ENCODE results near the gene CCL4. TPM values are rescaled to one million over a fixed set of nuclear protein-coding genes. Genes with fewer than 3 reads are reported as not detected.

The CCL4 gene
- total RNA-seq, result not detected in 2 replicates

GRCh38 chr17:36103401-36103975, at the start of gene CCL4:
Gene CCL4 (plus strand): TSS chr17:36103827. CDS start chr17:36103906, 79 bp downstream.

DNA sequence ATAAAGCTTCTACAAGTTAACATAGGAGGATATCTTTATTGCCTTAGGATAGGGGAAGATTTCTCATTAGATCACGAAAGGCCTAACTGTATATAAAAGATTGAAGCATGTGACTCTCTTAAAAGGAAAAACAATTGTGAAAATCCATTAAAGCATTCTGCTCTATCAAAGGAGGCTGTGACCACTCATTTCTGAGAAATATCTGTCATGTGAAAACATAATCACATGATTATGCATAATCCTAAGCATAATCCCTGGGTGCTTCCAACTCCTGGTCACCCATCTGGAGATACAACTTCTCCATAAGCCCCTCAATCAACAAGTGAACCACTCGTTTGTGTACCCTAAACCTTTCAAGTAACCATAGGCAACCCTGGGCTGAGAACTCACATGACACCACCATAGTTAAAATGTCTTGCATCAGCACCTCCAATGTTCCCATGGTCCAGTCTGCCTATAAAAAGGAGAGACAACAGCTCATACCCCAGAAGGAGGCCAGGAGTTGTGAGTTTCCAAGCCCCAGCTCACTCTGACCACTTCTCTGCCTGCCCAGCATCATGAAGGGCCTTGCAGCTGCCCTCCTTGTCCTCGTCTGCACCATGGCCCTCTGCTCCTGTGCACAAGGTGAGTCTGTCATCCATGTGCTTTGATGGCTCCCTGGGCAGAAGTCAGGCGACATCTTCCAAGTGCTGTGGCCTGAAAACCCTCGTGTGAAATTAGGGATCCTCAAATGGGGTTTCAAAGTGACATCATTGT, 39.7 kb upstream of the CCL4 start, which contains the start of gene CCL18:
TSS of gene CCL18 (plus strand) at position 487 of the 756 bp plus-strand sequence. CDS start at position 558, 71 bp downstream.

DNA sequence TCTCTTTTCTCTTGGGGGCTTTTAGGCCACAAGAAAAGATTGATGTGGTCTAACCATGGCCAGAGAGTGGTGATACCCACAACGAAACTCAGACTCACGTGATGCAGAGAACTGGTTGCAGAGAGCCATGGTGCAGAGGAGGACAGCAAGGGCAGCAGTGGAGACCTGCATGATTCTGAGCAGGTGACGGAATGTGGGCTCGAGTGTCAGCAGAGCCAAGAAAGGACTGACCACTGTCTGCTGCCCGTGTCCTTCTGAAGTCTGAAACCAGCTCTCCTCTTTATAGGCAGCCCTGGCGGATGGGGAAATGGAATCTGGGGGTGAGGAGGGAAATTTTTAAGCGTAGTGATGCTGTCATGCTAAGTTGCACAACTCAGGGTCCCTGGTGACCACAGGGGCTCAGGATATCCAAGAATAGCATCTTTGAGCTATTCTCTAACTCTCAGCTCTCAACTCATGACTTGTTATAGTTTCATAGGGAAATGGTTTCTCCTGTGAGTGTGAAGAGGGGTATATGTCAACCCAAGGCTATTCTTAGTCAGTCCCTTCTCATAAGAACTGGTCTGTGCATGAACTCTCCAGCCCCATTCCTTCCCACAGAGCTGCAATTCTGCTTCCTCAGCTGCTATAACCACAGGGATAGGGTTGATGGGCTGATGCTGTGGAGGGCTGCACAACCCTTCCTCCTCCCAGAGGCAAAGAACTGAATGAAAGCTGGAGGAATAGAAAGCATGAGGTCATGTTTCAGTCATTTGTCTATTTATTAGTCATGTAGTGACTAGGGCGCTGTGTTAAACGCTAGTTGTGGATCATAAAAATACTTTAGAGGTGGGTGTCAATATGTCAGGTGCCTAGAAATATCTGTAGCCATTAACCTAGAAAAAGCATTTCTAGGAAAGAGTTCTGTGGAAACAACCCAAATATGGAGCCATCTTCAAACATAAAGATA, 13.5 kb upstream of the CCL4 start, which contains the start of gene CCL3:
TSS of gene CCL3 (minus strand) at position 256 of the 949 bp plus-strand sequence. CDS start at position 171, 85 bp downstream.

Other genes with a start within 250 kb of the CCL4 start
- not detected in 2 replicates for gene HEATR9, start 234.9 kb upstream of the CCL4 start, total RNA-seq
- not detected in 2 replicates for gene CCL5, start 223.5 kb upstream of the CCL4 start, total RNA-seq
- gene RDM1, start 173.1 kb upstream of the CCL4 start, total RNA-seq, result 1.1 TPM in 1 of 2 replicates, not detected in the other
- gene LYZL6, start 160.1 kb upstream of the CCL4 start, total RNA-seq, result not detected in 2 replicates
- gene CCL16, start 122.3 kb upstream of the CCL4 start, total RNA-seq, result not detected in 2 replicates
- gene CCL14, start 117.1 kb upstream of the CCL4 start, total RNA-seq, result 1.5 and 7.8 TPM in 2 replicates
- not detected in 2 replicates for gene CCL15, start 102.3 kb upstream of the CCL4 start, total RNA-seq
- gene CCL23, start 85.9 kb upstream of the CCL4 start, total RNA-seq, result not detected in 2 replicates
- gene CCL18, start 39.6 kb upstream of the CCL4 start, total RNA-seq, result not detected in 2 replicates
- not detected in 2 replicates for gene CCL3, start 13.7 kb upstream of the CCL4 start, total RNA-seq
- gene TBC1D3B, start 72.8 kb downstream of the CCL4 start, total RNA-seq, result 0.62 and 2.0 TPM in 2 replicates
- gene CCL3L1, start 92.9 kb downstream of the CCL4 start, total RNA-seq, result not detected in 2 replicates
- gene CCL4L2, start 107.2 kb downstream of the CCL4 start, total RNA-seq, result 0.56 TPM in 1 of 2 replicates, not detected in the other
- gene TBC1D3I, start 160.7 kb downstream of the CCL4 start, total RNA-seq, result not detected in 2 replicates
- gene TBC1D3G, start 220.1 kb downstream of the CCL4 start, total RNA-seq, result not detected in 2 replicates